ENCODE measurements around the gene HEXIM1.
A peak's percentile ranks its signal among the peaks of the same experiment; 100 is the strongest.

The HEXIM1 gene

DNA sequence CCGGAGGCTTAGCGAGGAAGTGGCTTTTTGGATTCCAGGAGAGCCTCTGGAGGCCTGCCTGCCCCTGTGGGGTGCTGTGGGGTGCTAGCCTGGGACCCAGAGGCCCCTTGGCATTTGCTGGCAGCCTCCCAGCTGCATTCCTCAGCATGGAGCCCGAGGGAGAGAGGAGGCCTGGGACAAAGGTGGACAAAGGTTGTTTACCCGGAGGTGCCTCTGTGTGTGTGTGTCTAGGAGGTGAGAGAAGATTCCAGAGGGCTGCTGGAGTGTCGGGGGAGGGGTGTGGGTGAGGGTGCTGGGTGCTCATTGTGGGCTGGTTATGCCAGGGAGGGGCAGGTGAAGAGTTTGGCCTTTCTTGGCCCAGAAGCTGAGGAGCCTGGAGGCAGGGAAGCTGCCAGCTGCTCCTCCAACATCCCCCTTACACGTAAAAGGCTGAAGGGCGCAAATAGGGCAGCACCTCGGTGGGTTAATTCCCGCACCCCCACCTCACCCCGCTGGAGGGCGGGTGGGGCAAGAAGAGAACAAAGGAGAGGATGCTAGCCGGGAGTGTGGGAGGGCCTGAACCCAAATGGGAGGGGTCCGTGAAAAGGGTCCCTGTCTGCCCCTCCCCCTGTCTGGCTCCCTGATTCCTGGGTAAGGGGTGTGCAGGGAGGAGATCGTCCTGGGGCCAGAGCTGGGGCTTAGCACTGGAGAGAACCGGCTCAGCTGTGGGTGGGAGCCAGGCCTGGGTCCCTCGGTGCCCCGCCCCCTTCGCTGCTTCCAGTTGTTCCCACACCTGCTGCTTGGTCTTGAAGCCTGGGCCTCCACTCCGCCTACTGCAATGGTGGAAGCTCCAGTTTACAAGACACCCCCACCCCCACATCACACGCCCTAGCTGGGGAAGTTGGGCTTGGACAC lies 23.3 kb downstream of the HEXIM1 start:
- CTCF ChIA-PET: interaction anchor here (0.5 to 3.8 kb wide), 7 partner anchors 10 to 44 kb away, joined by 3 to 27 read pairs (median 4); partner anchors contain the start of genes HEXIM1 and HEXIM2
- no peak for TF ChIP-seq CTCF (conservative IDR thresholded peaks at IDR 0.05; ENCODE audit: low read depth)
- peak; percentile 77 for DNase-seq (ENCODE audit: low spot score)
- POLR2A ChIA-PET (ENCODE audit: low non-redundant PET): interaction anchor here (0.5 to 3.6 kb wide), 9 partner anchors 11 to 124 kb away, joined by 3 to 51 read pairs (median 5); partner anchors contain the start of genes HEXIM1 and HEXIM2
- peak overlapping the region; percentile 100 for H3K27ac ChIP-seq

DNA sequence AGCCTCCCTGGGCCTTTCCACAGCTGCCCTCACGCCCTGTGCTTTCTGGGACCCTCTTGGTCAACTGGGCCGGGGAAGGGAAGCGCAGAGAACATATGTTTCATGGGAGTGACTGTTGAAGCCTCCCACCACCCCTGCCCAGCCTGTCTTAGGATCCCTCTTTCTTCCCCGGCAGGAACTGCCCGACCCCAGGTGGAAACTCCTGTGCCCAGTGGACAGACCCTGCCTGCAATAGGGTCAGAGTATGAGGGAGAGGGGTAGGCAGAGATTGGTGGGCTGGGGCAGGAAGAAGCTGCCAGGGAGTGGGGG lies 23.9 kb downstream of the HEXIM1 start:
- CTCF ChIA-PET: interaction anchor here (0.5 to 3.8 kb wide), 6 partner anchors 11 to 63 kb away, joined by 3 to 27 read pairs (median 4); partner anchors contain the start of genes HEXIM1 and HEXIM2
- H3K27ac ChIP-seq: peak overlapping the region; percentile 100
- no peak for DNase-seq (ENCODE audit: low spot score)
- POLR2A ChIA-PET (ENCODE audit: low non-redundant PET): interaction anchor here (0.5 to 3.6 kb wide), 7 partner anchors 11 to 125 kb away, joined by 3 to 51 read pairs (median 5); partner anchors contain the start of genes HEXIM1 and HEXIM2
- TF ChIP-seq CTCF (conservative IDR thresholded peaks at IDR 0.05; ENCODE audit: low read depth): no peak

GRCh38 chr17:45172541-45173286 lies 24.4 kb downstream of the HEXIM1 start:
- TF ChIP-seq CTCF (conservative IDR thresholded peaks at IDR 0.05; ENCODE audit: low read depth): no peak
- H3K27ac ChIP-seq: peak overlapping the region; percentile 100
- CTCF ChIA-PET: interaction anchor here (0.5 to 3.8 kb wide), 9 partner anchors 11 to 665 kb away, joined by 3 to 27 read pairs (median 4); partner anchors contain the start of genes ACBD4, HEXIM1 and HEXIM2
- peak; percentile 89 for DNase-seq (ENCODE audit: low spot score)
- POLR2A ChIA-PET (ENCODE audit: low non-redundant PET): interaction anchor here (0.5 to 3.6 kb wide), 8 partner anchors 10 to 125 kb away, joined by 3 to 51 read pairs (median 4); partner anchors contain the start of genes HEXIM1 and HEXIM2

- CTCF ChIA-PET: interaction anchor here (0.8 kb wide), 1 partner anchor 40 kb away, joined by 4 read pairs; the partner anchor contains the start of gene ACBD4
- DNase-seq (ENCODE audit: low spot score): no peak
- no peak for TF ChIP-seq CTCF (conservative IDR thresholded peaks at IDR 0.05; ENCODE audit: low read depth)
- POLR2A ChIA-PET (ENCODE audit: low non-redundant PET): interaction anchor here (0.6 to 1.3 kb wide), 2 partner anchors 10 to 15 kb away, joined by 3 to 6 read pairs; no protein-coding TSS in a partner anchor
- peak overlapping the region; percentile 100 for H3K27ac ChIP-seq
Measured at GRCh38 chr17:45175759-45176115, 27.5 kb downstream of the HEXIM1 start.

DNA sequence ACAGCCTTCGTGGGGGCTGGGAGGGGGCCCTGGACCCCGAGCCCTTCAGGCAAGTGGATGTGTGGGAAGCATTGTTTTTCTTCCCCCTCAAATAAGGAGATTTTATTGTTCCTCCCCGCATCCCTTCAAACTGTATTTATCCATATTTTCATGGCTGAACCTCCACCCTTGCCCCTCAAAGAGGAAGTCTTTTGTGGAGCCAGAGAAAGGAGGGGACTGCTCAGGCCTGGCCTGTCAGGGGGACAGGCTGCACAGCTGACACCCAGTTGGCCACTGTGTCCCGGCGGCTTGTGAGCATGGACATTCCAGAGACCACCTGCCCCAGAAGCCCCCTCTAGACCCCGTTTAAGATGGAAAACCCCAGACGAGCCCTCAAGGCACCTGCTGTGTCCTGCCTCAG lies 29.3 kb downstream of the HEXIM1 start:
- ChIA-PET POLR2A (ENCODE audit: low non-redundant PET) (interaction anchor here (0.6 kb wide), 1 partner anchor 22 kb away, joined by 3 read pairs; no protein-coding TSS in a partner anchor), CTCF (interaction anchor here (1.0 kb wide), 1 partner anchor 22 kb away, joined by 8 read pairs; no protein-coding TSS in a partner anchor)
- peak overlapping the region; percentile 100 for H3K27ac ChIP-seq
- DNase-seq (ENCODE audit: low spot score): no peak
- TF ChIP-seq CTCF (conservative IDR thresholded peaks at IDR 0.05; ENCODE audit: low read depth): no peak

- no peak for TF ChIP-seq CTCF (conservative IDR thresholded peaks at IDR 0.05; ENCODE audit: low read depth)
- H3K27ac ChIP-seq: peak overlapping the region; percentile 70
- no peak for DNase-seq (ENCODE audit: low spot score)
- CTCF ChIA-PET: interaction anchor here (0.7 to 2.0 kb wide), 3 partner anchors 12 to 35 kb away, joined by 4 to 8 read pairs (median 7); no protein-coding TSS in a partner anchor
- POLR2A ChIA-PET (ENCODE audit: low non-redundant PET): interaction anchor here (0.7 kb wide), 1 partner anchor 35 kb away, joined by 5 read pairs; no protein-coding TSS in a partner anchor
Measured at GRCh38 chr17:45184144-45184543, 35.9 kb downstream of the HEXIM1 start.

All from RWPE1 (cell line).